Skin of body (tissue), 2 donors: ENCODE results near the gene RIMBP2. TPM values are rescaled to one million over a fixed set of nuclear protein-coding genes. Genes with fewer than 3 reads are reported as not detected.
"Not testable (repeated sequence)": the region's sequence is repeated elsewhere in the genome, so short reads cannot be mapped to it uniquely, and the experiment has no call there.

Experiments
- DNase-seq: peaks from one replicate; lab custom pipeline; 2025; lab: John Stamatoyannopoulos, UW
- total RNA-seq: library from RNA; depleted of rRNA; stranded (reverse); fragments of >200 nt; gene quantifications from one replicate; pipeline ENCODE4 v1.2.3, GENCODE V29; 2014

Gene RIMBP2
- total RNA-seq, 1 donor from 2014 or later, result 5.8 TPM

- DNase-seq, result no peak
Observed at GRCh38 chr12:130705178-130705822, 10.8 kb downstream of the RIMBP2 start.

- DNase-seq, result no peak
Observed at GRCh38 chr12:130704606-130705005, 11.5 kb downstream of the RIMBP2 start.

GRCh38 chr12:130703733-130704375 lies 12.2 kb downstream of the RIMBP2 start:
- DNase-seq, result no peak

GRCh38 chr12:130702966-130703732 lies 12.9 kb downstream of the RIMBP2 start:
- no peak for DNase-seq

- no peak for DNase-seq
Observed at GRCh38 chr12:130701402-130701744, 14.7 kb downstream of the RIMBP2 start.

- DNase-seq, result no peak
Observed at GRCh38 chr12:130700492-130701401, 15.4 kb downstream of the RIMBP2 start.

- DNase-seq, result no peak
Observed at GRCh38 chr12:130698106-130698505, 18.0 kb downstream of the RIMBP2 start.

- no peak for DNase-seq
Observed at GRCh38 chr12:130696379-130697100, 19.6 kb downstream of the RIMBP2 start.

- DNase-seq, result no peak
Observed at GRCh38 chr12:130695061-130695460, 21.0 kb downstream of the RIMBP2 start.

- no peak for DNase-seq
Observed at GRCh38 chr12:130689408-130690405, 26.4 kb downstream of the RIMBP2 start.

- not testable (repeated sequence) for DNase-seq
Observed at GRCh38 chr12:130688999-130689398, 27.1 kb downstream of the RIMBP2 start.

GRCh38 chr12:130687796-130688778 lies 28.0 kb downstream of the RIMBP2 start:
- DNase-seq, result no peak

- no peak for DNase-seq
Observed at GRCh38 chr12:130687190-130687589, 28.9 kb downstream of the RIMBP2 start.

GRCh38 chr12:130686511-130686991 lies 29.5 kb downstream of the RIMBP2 start:
- DNase-seq, result no peak

- no peak for DNase-seq
Observed at GRCh38 chr12:130685850-130686249, 30.2 kb downstream of the RIMBP2 start.

- no peak for DNase-seq
Observed at GRCh38 chr12:130685250-130685787, 30.8 kb downstream of the RIMBP2 start.

- DNase-seq, result no peak
Observed at GRCh38 chr12:130683811-130684210, 32.3 kb downstream of the RIMBP2 start.

GRCh38 chr12:130683080-130683479 lies 33.0 kb downstream of the RIMBP2 start:
- DNase-seq, result no peak
